Ascending aorta (tissue), 2 donors: ENCODE data around the gene NELFE. TPM values are rescaled to one million over a fixed set of nuclear protein-coding genes. Genes with fewer than 3 reads are reported as not detected.
"Not testable (repeated sequence)": the region's sequence is repeated elsewhere in the genome, so short reads cannot be mapped to it uniquely, and the experiment has no call there.

Source experiments
- DNase-seq, 2 donors: peaks; one replicate each; pipeline ENCODE4 v3.0.0-alpha.2; 2019; ENCODE audit warnings: low spot score in 2 of 2
- H3K27ac ChIP-seq, 2 donors: fragments of 200-600 bp; sonication (generic); one replicate each; pipeline ENCODE4 v1.5.1; 2016 to 2017; ENCODE audit warnings: mild to moderate bottlenecking in 1 of 2
- H3K27me3 ChIP-seq: fragments of 200-600 bp; sonication (generic); one replicate; pipeline ENCODE4 v1.5.1; 2017
- H3K36me3 ChIP-seq, 2 donors: fragments of 200-600 bp; sonication (generic); one replicate each; pipeline ENCODE4 v1.5.1; 2016
- H3K4me1 ChIP-seq, 2 donors: fragments of 200-600 bp; sonication (generic); one replicate each; pipeline ENCODE4 v1.5.1; 2016 to 2017; ENCODE audit warnings: mild to moderate bottlenecking in 1 of 2
- H3K4me3 ChIP-seq, 2 donors: fragments of 200-600 bp; sonication (generic); one replicate each; pipeline ENCODE4 v1.5.1; 2016 to 2017; ENCODE audit warnings: mild to moderate bottlenecking in 1 of 2
- H3K9me3 ChIP-seq, 2 donors: fragments of 200-600 bp; sonication (generic); one replicate each; pipeline ENCODE4 v1.5.1; 2016
- intact Hi-C: fragments of 100-400 bp; cut with DNase I; formaldehyde crosslinking; loops from one replicate; pipeline ENCODE4 v1.15.1; 2023
- total RNA-seq: library from RNA; depleted of rRNA; stranded (reverse); fragments of >200 nt; gene quantifications from one replicate; pipeline ENCODE4 v1.1.0, GENCODE V29; 2016
- TF ChIP-seq, protein P1 (sequence below), 3 experiments: fragments of 200-600 bp in 2 of 3; fragments of 450-650 bp in 1 of 3; sonication (generic) in 2 of 3; IDR thresholded peaks; one replicate each; pipeline ENCODE4 v1.5.1; 2016 to 2019; ENCODE audit warnings: antibody characterized with exemption in 3 of 3, mild to moderate bottlenecking in 1 of 3, moderate library complexity in 1 of 3

The NELFE gene
- total RNA-seq, 1 donor from 2014 or later: 208 TPM

DNA sequence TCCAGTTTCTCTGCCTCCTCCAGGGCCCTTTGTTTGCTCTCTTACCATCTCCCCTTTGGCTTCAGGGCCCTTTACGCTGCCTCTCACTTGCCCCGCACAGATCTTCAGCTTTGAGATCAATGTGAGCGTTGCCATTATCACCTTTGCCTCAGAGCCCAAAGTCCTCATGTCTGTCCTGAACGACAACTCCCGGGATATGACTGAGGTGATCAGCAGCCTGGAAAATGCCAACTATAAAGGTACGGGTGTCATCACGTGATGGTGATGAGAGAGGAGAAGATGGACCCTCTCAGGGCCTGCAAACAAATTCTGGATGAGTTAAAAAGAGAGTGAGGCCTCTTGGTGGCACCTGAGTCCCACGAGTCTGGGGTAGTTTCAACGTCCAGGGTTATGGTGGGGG lies 22.9 kb downstream of the NELFE start:
- Histone ChIP-seq H3K4me3 (no peak overlapping the region), H3K9me3 (no peaks in the 10 kb centered on the region), H3K27ac (no peak overlapping the region), H3K36me3 (no peaks in the 10 kb centered on the region), H3K27me3 (no peaks in the 10 kb centered on the region), H3K4me1 (no peaks in the 10 kb centered on the region)
- intact Hi-C loops: no loop called here
- DNase-seq: no peak
- TF ChIP-seq, protein P1, sequence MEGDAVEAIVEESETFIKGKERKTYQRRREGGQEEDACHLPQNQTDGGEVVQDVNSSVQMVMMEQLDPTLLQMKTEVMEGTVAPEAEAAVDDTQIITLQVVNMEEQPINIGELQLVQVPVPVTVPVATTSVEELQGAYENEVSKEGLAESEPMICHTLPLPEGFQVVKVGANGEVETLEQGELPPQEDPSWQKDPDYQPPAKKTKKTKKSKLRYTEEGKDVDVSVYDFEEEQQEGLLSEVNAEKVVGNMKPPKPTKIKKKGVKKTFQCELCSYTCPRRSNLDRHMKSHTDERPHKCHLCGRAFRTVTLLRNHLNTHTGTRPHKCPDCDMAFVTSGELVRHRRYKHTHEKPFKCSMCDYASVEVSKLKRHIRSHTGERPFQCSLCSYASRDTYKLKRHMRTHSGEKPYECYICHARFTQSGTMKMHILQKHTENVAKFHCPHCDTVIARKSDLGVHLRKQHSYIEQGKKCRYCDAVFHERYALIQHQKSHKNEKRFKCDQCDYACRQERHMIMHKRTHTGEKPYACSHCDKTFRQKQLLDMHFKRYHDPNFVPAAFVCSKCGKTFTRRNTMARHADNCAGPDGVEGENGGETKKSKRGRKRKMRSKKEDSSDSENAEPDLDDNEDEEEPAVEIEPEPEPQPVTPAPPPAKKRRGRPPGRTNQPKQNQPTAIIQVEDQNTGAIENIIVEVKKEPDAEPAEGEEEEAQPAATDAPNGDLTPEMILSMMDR (IDR thresholded peaks at IDR 0.05): no peak

DNA sequence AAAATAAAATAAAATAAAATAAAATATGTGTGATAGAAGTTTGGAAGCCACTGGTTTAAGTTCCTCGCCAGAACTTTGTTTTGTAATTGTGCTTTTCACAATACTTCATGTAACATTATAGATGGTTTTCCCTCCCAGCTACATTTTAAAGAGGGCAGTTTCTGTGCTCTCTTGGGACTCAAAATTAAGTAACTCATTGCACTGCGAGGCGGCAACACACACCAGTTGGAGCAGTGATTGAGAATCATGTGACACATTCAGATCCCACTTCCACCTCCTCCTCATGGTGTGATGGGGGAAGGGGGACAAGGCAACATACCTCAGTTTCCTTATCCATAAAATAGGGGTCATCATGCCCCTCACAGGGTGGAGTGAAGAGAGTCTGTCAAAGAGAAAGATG lies 23.8 kb downstream of the NELFE start:
- Histone ChIP-seq H3K36me3 (no peaks in the 10 kb centered on the region), H3K27me3 (no peaks in the 10 kb centered on the region), H3K4me3 (no peak overlapping the region), H3K27ac (no peak overlapping the region), H3K4me1 (no peaks in the 10 kb centered on the region), H3K9me3 (no peaks in the 10 kb centered on the region)
- DNase-seq: no peak
- TF ChIP-seq, protein P1 (IDR thresholded peaks at IDR 0.05): no peak
- intact Hi-C loops: no loop called here

DNA sequence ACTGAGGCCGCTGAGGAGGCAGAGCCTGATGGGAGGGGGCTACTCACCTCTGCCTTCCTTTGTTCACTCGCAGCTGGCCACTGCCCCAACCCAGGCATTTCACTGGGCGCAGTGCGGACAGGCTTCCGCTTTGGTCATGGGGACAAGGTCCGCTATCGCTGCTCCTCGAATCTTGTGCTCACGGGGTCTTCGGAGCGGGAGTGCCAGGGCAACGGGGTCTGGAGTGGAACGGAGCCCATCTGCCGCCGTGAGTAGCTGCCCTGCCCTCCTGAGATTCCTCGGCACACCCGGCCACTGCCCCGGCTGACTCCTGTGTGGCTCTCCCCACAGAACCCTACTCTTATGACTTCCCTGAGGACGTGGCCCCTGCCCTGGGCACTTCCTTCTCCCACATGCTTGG lies 25.2 kb downstream of the NELFE start:
- no peaks in the 10 kb centered on the region for H3K27me3 ChIP-seq
- no peak overlapping the region for H3K4me3 ChIP-seq
- intact Hi-C loops: no loop called here
- no peak overlapping the region for H3K27ac ChIP-seq
- TF ChIP-seq, protein P1 (IDR thresholded peaks at IDR 0.05): no peak
- H3K36me3 ChIP-seq: no peaks in the 10 kb centered on the region
- no peak for DNase-seq
- H3K4me1 ChIP-seq: no peaks in the 10 kb centered on the region
- H3K9me3 ChIP-seq: no peaks in the 10 kb centered on the region

DNA sequence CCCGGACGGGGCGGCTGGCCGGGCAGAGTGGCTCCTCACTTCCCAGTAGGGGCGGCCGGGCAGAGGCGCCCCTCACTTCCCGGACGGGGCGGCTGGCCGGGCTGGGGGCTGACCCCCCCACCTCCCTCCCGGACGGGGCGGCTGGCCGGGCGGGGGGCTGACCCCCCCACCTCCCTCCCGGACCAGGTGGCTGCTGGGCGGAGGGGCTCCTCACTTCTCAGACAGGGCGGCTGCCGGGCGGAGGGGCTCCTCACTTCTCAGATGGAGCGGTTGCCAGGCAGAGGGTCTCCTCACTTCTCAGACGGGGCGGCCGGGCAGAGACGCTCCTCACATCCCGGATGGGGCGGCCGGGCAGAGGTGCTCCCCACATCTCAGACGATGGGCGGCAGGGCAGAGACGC lies 26.6 kb downstream of the NELFE start:
- intact Hi-C loops: not testable (repeated sequence)

DNA sequence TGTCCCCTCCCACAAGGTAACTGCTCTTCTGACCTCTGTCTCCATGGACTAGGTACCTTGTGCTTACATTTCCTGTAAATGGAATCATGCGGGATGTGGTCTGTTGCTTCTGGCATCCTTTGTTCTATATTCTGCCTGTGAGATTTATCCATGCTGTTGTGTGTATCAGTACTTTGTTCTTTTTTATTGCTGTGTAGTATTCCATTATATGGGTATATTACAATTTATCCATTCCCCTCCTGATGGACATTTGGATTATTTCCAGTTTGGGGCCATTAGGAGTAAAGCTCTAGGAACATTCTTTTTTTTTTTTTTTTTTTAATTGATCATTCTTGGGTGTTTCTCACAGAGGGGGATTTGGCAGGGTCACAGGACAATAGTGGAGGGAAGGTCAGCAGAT lies 27.8 kb downstream of the NELFE start:
- TF ChIP-seq, protein P1 (IDR thresholded peaks at IDR 0.05): no peak
- no peaks in the 10 kb centered on the region for H3K27me3 ChIP-seq
- H3K4me1 ChIP-seq: no peaks in the 10 kb centered on the region
- no peaks in the 10 kb centered on the region for H3K36me3 ChIP-seq
- no peaks in the 10 kb centered on the region for H3K9me3 ChIP-seq
- intact Hi-C loops: no loop called here
- no peak overlapping the region for H3K4me3 ChIP-seq
- DNase-seq: no peak
- H3K27ac ChIP-seq: no peak overlapping the region

More for the DNA sequence above, 26.6 kb downstream of the NELFE start:
- not testable (repeated sequence) for H3K36me3 ChIP-seq, H3K9me3 ChIP-seq, H3K27me3 ChIP-seq, DNase-seq, H3K4me3 ChIP-seq, H3K4me1 ChIP-seq, H3K27ac ChIP-seq

DNA sequence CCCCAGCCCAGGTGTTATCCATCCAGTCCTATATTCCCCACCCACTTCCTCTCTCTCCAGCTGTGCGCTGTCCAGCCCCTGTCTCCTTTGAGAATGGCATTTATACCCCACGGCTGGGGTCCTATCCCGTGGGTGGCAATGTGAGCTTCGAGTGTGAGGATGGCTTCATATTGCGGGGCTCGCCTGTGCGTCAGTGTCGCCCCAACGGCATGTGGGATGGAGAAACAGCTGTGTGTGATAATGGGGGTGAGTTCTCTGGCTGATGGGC lies 30.2 kb downstream of the NELFE start:
- H3K4me3 ChIP-seq: no peak overlapping the region
- H3K4me1 ChIP-seq: no peaks in the 10 kb centered on the region
- no peaks in the 10 kb centered on the region for H3K36me3 ChIP-seq
- no peak overlapping the region for H3K27ac ChIP-seq
- no peaks in the 10 kb centered on the region for H3K9me3 ChIP-seq
- TF ChIP-seq, protein P1 (IDR thresholded peaks at IDR 0.05): no peak
- no peaks in the 10 kb centered on the region for H3K27me3 ChIP-seq
- DNase-seq: no peak
- intact Hi-C loops: no loop called here
